Bladder microvascular endothelial cell (primary cell): ENCODE measurements around the gene CCR6. TPM values are rescaled to one million over a fixed set of nuclear protein-coding genes. Genes with fewer than 3 reads are reported as not detected.

Experiments
- total RNA-seq: library from RNA; depleted of rRNA; stranded (reverse); fragments of >200 nt; gene quantifications from 2 replicates; pipeline ENCODE4 v1.2.3, GENCODE V29; 2014

Gene CCR6
- total RNA-seq, result not detected in 2 replicates

DNA sequence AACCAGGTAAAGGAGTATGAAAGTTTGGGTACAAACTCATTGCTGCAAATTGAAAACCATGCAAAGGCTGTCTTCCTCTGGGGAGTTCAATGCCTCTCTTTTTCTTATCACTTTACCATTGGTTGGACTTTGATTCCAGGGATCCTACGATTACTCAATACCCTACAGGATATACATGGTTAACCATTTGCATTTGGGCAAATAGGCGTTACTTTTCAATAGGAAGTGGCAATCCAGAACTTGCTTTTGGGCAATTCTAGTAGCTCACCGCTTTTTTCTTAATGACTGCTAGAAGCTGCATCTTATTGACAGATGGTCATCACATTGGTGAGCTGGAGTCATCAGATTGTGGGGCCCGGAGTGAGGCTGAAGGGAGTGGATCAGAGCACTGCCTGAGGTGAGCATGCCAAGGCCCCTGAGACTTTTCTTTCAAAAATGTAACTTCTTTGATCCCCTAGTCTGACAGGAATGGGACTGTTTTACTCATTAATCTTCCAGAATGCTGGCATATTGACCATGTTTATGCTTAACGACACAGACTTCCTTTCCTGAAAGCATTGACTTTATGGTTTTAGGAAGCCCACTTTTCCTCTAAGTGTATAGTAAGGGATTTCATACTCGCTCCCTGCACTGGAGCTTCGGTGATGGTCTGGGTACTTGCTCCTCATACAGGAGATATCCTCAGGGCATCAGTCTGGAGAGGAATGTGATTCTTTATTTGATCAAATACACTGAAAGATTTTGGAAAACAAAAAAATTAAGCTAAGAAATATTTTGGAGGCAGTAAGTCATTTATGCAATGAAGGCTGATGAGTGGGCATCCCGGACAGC lies at the start of gene CCR6:
Gene CCR6 (plus strand): TSS at position 270 of the 831 bp plus-strand sequence. CDS start 13,039 bp downstream, outside the sequence.

GRCh38 chr6:167157863-167158262 lies 35.0 kb downstream of the CCR6 start, which contains the start of gene GPR31:
GPR31 (minus strand) TSS chr6:167157980; CDS start chr6:167157831, 149 bp downstream.

Other genes with a start within 250 kb of the CCR6 start
- gene RNASET2, start 166.5 kb upstream of the CCR6 start, total RNA-seq, result 9.7 and 11.1 TPM in 2 replicates
- gene CEP43, start 123.7 kb upstream of the CCR6 start, total RNA-seq, result 11.7 and 16.4 TPM in 2 replicates
- not detected in 2 replicates for gene GPR31, start 34.9 kb downstream of the CCR6 start, total RNA-seq
- gene UNC93A, start 168.2 kb downstream of the CCR6 start, total RNA-seq, result not detected in 2 replicates
- gene TTLL2, start 202.0 kb downstream of the CCR6 start, total RNA-seq, result not detected in 2 replicates